HG03039 (cell line): ENCODE data around the gene IL11.

Experiments
- ATAC-seq: cut with Tn5 transposase; IDR thresholded peaks from one replicate; pipeline ENCODE4 v1.9.1; 2021; ENCODE audit warnings: mild to moderate bottlenecking, moderate library complexity; ENCODE audit not compliant: unreplicated experiment

Gene IL11

GRCh38 chr19:55373993-55374757, 3.9 kb upstream of the IL11 start:
- no peak for ATAC-seq

GRCh38 chr19:55373306-55373992, 3.2 kb upstream of the IL11 start:
- ATAC-seq: no peak

GRCh38 chr19:55372316-55373081, 2.2 kb upstream of the IL11 start:
- no peak for ATAC-seq

GRCh38 chr19:55369653-55370304, 484 bp downstream of the IL11 start:
- no peak for ATAC-seq

- no peak for ATAC-seq
Measured at GRCh38 chr19:55368701-55369563, 1.3 kb downstream of the IL11 start.

- no peak for ATAC-seq
Measured at GRCh38 chr19:55368106-55368505, 2.2 kb downstream of the IL11 start.

GRCh38 chr19:55366790-55367189, 3.5 kb downstream of the IL11 start:
- ATAC-seq: no peak

- ATAC-seq: no peak
Measured at GRCh38 chr19:55365964-55366363, 4.3 kb downstream of the IL11 start.

GRCh38 chr19:55365245-55365644, 5.0 kb downstream of the IL11 start:
- ATAC-seq: no peak

GRCh38 chr19:55362990-55363716, 7.1 kb downstream of the IL11 start, which contains the start of gene GARIN5B:
Gene GARIN5B, minus strand, starts transcription at chr19:55363260. Its CDS starts 194 bp downstream, at chr19:55363066.
- no peak for ATAC-seq

GRCh38 chr19:55362174-55362989, 7.9 kb downstream of the IL11 start:
- no peak for ATAC-seq

- ATAC-seq: no peak
Measured at GRCh38 chr19:55360902-55361301, 9.4 kb downstream of the IL11 start.

GRCh38 chr19:55358943-55359908, 11.0 kb downstream of the IL11 start:
- no peak for ATAC-seq

GRCh38 chr19:55358493-55358892, 11.8 kb downstream of the IL11 start:
- ATAC-seq: no peak

GRCh38 chr19:55355213-55355821, 14.9 kb downstream of the IL11 start:
- ATAC-seq: no peak

GRCh38 chr19:55354698-55355212, 15.5 kb downstream of the IL11 start, which contains the start of gene COX6B2:
Gene COX6B2, minus strand, starts transcription at chr19:55354719. Its CDS starts 198 bp downstream, at chr19:55354521.
- ATAC-seq: no peak
